Stimulated activated CD8-positive, alpha-beta memory T cell treated with anti-CD3 and anti-CD28 coated beads, Interleukin-7, amount 100 ng/mL, for 24 hours (primary cell): ENCODE measurements around the gene TNFRSF1B.

ENCODE experiments used
- DNase-seq: peaks from one replicate; pipeline ENCODE4 v3.0.0-alpha.2; 2020; ENCODE audit warnings: low read depth

TNFRSF1B gene

DNA sequence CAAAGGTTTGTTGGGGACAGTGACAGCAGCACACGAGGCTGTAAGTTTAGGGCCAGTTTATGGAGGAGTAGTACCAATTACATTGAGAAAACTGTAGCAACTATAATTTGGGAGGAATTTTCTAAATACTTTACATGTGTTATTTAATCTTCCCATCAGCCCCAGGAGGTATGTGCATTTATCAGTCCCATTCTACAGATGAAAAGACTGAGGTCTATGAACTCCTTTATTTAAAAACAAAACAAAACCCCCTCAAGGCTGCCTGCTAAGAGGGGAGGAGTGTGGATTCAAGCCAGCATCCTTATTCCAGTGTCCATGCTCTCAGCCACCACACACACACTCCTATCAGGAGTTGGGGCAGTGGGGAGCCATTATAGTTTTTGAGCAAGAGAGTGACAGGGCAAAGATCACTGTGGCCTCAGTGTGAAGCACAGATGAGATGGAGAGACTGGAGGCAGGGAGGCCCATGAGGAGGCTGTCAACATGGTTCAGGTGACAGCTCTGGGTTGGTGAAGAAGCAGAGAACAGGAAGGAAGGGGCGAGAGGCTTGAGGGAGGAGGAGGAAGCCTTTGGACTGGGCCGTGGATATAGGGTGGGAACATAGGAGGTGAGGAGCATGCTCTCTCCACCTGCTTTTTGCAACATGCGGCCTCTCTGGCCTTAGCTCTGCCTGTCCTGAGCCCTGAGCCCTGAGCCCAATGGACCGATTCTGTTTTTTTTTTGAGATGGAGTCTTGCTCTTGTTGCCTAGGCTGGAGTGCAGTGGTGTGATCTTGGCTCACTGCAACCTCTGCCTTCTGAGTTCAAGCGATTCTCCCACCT is 9.7 kb downstream of the TNFRSF1B start:
- no peak for DNase-seq

DNA sequence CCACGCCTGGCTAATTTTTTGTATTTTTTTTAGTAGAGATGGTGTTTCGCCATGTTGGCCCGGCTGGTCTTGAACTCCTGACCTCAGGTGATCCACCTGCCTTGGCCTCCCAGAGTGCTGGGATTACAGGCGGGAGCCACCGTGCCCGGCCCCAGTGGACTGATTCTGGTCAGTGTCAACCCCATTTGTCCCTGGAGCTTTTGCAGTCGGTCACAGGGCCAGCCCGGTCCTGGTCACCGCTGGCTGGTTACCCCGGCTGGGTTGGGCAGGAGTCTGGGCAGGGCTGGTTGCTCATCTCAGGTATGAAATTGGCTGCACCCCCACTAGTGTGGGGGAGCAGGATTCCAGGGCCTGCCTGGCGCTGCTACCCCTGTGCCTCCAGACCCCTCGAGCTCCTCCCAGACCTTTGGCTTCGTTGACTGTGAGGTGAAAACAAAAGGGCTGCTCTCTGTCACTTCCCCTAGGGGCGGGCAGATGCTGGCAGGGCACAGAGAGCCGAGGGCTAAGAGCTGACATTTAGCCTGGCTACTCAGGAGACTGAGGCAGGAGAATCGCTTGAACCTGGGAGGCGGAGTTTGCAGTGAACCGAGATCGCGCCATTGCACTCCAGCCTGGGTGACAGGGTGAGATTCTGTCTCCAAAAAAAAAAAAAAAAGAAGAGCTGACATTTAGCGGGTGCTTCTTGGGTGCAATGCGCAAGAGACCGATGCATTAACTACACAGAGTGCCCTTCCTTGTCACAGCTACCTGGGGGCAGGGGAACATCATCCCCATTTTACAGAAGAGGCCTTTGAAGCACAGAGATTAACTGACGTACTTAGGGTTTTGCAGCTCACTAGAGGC is 10.6 kb downstream of the TNFRSF1B start:
- no peak for DNase-seq

DNA sequence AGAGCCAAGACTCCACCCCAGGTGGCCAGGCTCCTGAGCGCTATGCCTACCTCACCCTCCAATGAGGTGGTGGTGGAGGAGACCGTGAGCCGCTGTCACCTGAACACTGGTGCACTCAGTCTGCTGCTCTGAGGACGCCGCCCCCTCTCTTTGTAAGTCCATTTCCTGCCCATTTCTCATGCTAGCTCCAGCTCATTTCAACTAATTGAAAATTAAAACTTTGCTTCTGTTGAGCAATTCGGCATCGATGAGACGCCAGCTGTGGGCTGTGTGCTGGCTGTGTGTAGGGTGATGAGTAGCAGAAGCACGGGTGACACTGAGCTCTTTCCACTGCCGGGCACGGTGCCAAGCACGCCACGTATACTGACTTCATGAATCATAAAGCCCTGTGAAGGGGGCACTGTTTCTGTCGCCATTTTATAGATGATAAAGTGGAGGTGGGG is 11.2 kb downstream of the TNFRSF1B start:
- peak; percentile 90 for DNase-seq

DNA sequence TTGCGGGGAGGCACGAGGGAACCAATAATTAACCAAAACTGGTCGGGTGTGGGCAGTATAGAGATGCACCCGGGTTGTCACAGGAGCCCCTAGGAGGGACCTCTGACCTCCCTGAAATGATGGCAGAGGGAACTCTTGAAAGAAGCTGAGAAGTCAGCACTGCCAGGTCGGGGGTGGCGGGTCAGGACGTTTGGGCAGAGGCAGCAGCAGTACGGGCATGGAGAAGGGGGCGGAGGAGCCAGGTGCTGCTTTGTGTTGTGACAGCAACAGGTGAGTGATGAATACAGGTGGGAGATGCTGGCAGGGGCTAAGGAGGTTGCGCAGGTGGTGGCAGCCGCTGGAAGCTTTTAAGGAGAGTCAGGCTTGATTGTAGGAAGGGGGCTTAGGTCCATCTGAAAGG is 11.7 kb downstream of the TNFRSF1B start:
- no peak for DNase-seq

DNA sequence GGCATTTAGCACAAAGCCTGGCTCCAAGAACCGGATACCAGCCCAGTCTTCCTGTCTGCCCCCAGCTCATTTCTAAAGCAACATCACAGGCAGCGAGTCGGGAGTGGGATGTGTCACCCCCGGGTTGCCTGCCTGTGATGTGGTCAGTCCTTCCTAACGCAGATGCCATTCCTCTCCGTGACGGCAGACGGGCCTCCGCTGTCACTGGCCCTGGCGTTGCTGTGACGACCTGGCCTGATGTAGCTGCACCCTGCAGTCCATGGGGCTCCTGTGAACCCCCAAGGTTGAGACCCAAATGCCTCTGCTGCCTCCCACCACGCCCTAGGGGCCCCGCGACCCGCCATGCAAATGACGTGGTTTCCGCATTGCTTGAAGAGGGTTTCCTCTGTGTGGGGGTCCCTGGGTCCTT is 12.3 kb downstream of the TNFRSF1B start:
- DNase-seq: peak; percentile 57

DNA sequence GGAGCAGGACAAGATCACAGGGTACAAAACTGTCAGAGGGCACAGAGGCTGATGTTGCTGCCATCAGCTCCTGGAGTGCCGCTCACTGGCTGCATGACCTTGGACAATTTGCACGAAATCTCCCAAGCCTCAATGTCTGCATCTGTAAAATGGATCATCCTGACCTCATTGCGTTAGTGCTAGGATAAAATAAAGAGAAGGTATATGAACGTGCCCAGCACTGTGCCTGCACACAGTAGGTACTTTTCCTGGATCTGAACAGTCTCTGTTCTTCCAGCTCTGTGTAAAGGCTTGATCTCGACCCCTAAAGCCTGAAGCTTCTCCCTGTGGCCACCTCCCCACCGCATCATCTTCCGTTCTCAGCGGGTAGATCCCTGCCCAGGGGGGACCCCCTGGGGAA is 12.9 kb downstream of the TNFRSF1B start:
- DNase-seq: no peak

DNA sequence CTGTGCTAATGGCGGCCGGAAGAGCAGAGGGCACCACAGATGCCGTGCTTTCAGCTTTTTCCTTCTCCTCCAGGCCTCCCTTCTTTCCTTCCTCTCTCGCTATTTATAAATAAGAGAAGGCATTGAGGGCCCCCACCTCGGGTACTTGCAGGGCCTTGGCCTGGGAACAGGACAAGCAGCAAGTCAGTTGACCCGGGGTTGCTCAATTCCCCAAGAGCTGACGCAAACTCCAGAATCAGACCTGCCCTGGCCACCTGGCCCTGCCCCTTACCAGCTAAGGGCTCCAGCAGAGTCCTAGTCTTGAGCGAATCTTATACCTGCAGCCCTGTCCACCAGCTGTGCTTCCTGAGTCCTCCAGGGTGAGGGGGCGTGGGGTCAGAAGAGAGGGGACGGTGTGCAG is 13.5 kb downstream of the TNFRSF1B start:
- DNase-seq: no peak

DNA sequence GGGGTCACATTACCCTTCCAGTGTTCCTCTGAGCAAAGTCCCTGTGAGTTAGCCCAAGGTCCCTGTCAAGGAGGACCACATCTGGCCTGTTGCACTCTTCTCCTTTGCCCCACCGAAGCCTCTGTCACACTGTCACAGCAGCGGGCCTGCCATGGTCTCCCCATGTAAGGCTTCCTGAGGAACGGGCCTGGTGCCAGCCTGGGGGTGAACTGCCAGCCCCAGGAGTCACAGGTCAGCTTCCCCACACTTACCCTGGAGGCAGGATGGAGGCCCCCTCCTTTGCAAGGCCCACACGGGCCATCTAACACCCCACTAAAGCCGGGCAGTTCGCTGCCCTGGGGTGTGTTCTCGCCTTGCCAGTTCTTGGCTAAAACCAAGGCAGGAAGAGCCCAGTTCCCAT is 14.1 kb downstream of the TNFRSF1B start:
- no peak for DNase-seq

DNA sequence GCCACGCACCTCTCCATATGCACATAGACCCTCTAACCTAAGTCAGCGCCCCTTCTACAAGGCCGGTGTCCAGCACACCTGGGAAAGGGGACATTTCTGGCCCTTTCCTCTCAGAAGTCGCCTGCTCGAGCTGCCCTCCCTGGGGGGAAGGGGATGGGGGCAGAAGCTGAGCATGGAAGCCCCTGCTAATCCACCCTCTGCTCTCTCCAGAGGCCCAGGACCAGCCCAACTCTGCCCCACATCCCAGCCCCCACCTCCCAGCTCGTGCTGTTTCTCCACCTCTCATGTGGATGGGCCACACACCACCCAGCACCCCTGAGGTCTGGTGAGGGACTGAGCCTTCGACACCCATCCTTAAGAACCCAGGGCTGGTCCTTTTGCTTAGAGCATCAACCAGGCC is 14.8 kb downstream of the TNFRSF1B start:
- no peak for DNase-seq

DNA sequence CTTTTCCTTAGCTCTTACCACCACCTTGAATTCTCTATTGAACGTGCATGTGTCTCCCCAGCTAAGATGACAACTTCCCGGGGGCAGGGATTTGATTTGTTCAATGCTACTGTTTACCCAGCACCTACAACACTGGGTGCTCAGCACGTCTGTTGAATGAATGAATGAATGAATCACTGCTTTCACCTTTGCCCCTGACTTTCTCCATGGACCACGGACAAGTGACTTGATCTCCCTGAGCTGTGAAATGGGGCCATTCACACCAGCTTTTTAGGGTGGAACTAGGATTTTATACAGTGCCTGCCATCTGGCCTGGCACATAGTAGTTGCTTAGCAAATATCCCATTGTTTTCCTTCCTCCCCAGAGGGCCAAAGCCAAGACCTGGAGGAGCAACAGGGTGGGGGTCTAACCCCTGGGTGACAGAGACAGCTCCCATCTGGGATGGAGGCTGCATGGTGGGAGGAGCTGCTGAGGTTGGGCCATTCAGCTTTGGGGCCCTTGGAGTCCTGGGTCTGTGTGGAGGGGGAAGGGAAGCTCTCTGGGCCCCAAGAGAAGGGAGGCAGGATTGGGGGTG is 15.7 kb downstream of the TNFRSF1B start:
- DNase-seq: no peak

DNA sequence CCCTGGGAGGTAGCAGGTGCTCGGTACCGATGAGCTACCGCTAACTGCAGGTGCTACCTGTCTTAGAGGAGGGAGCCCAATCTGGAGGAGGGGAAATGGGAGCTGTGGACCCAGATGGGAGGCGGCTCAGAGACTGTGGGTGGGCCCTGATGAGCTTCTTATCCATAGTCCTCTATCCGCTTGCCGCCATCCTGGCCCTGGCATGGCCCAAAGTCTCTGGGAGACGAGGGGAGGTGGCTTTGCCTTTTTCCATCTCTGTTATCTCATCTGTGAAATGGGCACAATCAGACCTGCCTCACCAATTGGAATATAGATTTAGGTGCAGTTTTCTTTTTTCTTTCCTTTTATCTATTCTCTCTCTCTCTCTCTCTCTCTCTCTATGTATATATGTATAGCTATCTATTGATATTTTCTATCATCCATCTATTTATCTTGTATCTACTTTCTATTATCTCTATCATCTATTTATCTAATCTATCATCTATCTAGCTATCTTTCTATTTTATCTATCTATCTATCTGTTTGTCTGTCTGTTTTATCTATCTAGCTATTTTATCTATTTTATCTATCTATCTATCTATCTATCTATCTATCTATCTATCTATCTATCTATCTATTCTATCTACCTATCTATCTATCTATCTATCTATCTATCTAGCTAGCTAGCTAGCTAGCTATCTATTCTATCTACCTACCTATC is 16.5 kb downstream of the TNFRSF1B start:
- DNase-seq: no peak

DNA sequence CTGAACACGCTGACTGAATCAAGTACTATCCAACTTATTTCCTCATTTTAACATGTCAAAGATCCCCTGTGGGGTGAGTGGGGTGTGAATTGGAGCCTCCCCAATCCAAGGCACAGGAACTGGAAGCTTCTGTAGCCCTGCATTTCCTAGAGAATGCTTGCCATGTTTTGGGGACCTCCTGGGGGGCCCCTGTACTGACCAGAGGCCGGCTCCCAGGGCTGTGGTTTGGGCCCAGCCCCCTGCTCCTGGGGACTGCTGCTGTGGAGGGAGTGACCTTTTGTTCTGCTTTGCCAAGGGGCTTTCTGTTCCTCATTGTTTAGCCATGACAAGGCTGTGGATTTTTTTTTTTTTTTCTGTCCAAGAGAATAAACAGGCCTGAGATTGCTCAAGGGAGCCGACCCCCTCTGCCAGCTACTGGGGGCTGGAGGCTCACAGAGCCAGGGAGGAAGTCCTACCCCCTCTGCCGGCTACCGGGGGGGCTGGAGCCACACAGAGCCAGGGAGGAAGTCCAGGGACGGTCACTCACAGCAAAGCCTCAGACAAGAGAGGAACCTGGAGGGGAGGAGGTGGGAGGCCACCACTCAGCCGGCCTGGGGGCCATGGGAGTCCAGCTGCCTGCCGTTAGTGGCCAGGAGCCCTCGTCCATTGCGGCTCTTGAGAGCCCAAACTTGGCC is 17.4 kb downstream of the TNFRSF1B start:
- no peak for DNase-seq

DNA sequence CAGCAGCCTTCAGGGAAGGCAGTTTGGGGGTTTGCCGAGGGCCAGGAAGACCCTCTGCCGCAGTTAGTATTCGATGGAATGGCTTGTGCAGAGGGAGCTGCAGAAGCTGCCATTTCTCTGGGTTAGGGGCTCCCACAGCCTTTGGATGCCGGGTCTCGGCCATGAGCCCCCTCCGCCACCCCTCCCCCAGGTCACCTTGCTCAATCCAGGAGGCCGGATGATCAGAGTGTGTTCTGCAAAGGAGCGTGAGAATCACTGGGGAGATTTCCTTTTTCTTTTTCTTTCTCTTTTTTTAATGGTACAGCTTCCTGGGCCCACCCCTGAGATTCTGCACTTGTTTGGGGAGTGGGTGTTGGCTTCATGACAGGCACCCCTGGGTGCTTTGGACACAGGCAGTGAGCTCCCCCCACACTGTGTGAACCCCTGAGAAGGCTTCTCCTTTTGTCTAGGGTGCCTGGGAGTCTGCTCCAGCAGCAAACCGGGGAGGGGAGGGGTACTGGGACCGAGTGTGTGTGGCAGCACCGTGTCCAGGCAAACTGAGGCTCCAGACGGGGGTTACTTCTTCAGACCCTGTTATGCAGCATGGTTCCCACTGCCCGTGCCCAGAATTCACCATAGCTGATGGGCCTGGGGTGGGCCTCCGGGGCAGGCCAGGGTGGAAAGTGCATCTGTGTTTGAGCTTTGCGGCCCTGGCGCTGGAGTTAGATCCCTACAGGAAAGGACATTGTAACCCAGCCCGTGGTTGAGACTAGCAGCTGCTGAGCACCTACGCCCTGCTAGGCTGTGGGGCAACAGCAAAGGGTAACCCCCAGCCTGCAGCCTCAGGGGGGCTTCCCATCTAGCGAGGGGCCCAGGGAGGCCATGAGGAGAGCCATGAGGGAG is 18.5 kb downstream of the TNFRSF1B start:
- DNase-seq: no peak

DNA sequence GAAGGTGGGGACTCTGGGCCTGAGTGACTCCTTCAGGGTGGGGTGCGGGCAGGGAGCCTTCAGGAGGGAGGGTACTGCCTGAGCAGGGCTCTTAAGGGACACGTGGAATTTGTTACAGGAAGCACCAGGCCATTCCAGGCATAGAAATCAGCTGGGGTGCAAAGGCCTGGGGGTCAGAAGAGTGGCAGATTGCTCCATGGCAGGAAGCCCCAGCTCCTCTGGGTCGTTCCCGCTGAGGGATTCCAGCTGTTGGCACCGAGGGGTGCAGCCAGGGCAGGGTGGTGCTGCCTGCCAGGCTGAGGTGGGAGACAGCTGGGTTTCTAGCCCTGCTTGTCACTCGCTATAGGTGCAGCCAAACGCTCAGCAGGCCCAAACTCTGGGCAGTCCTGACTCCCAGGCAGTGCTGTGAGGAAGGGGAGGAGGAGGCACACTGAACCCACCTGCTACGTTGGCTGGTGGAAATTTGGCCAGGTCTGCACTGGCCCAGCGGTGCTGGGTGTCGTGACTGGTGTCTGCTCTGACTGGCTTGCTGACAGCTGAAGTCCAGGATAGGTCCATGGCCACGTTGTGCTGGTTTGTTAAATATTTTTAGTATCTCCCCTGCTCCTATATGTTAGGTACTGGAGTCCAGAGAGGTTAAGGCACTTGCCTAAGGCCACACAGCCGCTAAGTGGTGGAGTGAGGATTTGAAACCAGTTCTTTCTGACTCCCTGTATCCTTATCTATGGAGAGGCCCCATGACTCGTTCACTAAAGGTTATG is 19.3 kb downstream of the TNFRSF1B start:
- DNase-seq: no peak

DNA sequence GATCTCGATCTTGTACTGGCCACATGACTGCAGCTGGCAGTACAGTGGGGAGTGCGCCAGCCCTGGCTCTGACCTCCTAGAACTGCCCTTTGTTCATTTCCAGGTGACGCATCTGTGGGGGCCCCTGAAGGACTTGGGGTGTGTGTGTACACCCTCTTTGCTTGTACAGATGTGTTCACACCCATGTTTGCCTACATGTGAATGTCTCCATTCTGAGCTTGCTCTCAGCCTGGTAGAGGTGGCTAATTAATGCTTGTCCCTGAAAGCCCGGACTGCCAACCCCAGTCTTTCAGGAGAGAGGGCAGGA is 19.8 kb downstream of the TNFRSF1B start:
- DNase-seq: no peak

DNA sequence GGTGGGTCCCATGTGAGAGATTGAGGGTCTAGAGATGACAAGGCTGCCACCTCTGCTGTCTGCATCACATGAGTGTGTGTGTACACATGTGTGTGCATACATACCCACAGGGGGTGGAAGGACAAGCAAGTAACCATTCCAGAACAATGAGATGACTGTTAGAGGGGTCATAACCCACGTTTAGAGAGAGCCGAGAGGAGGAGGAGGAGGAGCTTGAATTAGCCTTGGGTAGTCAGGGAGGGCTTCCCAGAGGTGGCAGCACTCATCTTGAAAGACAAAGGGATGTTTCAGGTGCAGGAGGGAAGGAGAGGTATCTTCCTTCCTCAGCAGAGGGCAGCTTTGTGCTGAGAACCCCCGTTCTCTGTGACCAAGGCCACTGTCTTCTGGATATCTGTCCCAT is 21.3 kb downstream of the TNFRSF1B start:
- no peak for DNase-seq

DNA sequence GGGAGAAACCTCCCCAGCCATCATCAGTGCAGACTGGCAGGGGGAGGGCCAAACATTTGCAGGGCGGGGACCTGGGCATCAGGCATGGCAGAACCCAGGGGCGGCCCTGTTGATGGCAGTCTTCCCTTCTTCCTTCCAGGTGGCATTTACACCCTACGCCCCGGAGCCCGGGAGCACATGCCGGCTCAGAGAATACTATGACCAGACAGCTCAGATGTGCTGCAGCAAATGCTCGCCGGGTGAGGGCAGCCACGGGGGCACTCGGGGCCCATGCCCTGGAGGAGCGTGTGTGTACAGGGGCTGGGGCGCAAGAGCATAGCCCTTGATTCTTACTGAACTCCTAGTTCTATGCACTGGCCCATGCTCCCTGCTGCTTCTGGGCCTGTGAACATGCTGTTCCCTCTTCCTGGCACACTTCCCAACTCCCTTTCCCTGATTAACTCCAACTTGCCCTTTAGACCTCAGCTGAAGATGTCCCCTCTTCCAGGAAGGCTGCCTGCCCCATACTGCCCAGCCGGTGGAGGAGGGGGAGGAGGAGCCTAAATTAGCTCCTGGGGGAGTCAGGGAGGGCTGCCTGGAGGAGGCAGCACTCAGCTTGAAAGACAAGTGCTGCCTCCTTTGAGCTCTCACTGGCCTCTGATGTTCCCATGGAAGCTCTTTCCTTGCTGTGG is 22.0 kb downstream of the TNFRSF1B start:
- no peak for DNase-seq

DNA sequence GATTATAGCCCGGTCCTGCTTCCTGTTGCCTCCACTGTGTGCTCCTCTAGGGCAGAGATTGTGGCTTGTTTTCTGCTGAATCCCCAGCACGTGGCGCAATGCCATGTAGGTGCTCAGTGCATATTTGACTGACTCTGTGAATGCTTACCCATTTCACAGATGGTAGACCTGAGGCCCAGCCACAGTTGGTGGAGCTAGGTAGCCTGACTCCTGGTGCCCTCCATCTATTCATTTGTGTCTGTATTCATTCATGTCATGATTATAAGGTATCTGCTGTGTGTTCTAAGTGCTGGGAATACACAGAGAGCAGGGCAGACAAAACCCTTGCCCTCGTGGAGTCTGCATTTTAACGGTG is 22.5 kb downstream of the TNFRSF1B start:
- DNase-seq: no peak

DNA sequence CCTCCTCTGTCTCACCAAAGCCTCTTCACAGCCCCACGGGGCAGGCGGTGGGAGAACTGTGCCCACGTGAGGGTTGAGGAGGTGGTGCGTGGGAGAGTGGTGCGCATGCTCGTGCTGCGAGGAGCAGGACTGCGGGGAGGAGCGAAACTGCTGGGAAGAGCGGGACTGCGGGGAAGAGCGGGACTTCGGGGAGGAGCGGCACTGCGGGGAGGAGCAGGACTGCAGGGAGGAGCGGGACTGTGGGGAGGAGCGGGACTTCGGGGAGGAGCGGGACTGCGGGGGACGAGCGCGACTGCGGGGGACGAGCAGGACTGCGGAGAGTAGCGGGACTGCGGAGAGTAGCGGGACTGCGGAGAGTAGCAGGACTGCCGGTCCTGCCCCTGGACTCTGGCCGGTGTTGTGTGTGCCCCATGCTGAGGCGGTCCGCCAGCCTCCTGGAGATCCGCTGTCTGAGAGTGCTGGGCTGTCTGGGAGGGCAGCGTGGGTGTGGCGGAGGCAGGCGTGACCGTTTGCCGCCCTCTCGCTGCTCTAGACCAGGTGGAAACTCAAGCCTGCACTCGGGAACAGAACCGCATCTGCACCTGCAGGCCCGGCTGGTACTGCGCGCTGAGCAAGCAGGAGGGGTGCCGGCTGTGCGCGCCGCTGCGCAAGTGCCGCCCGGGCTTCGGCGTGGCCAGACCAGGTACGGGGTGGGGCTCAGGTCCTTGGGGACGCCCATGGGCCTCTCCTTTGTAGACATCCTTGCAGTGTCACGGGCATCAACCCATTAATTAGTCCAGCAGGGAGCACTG is 24.6 kb downstream of the TNFRSF1B start:
- DNase-seq: no peak
